GM13976 (cell line): ENCODE measurements around the gene BPIFB6.

Experiments used
- DNase-seq: peaks from one replicate; pipeline ENCODE4 v3.0.0; 2012; ENCODE audit warnings: low spot score
- CTCF ChIP-seq: IDR thresholded peaks from 2 replicates; pipeline ENCODE4 v1.5.1; 2012; ENCODE audit warnings: borderline replicate concordance, mild to moderate bottlenecking; ENCODE audit not compliant: insufficient read depth; ENCODE audit errors: extremely low read depth, missing control alignments, control extremely low read depth
- in situ Hi-C: fragments of 300-500 bp; cut with MboI; formaldehyde crosslinking; loops from one replicate; pipeline ENCODE4 v1.12.0; 2022; ENCODE audit warnings: low sequenced_read_pairs, mixed read lengths, inconsistent platforms; ENCODE audit not compliant: unreplicated experiment

BPIFB6 gene

GRCh38 chr20:33026072-33026778 is 5.2 kb upstream of the BPIFB6 start:
- no peak for TF ChIP-seq CTCF

GRCh38 chr20:33026779-33027759 is 4.4 kb upstream of the BPIFB6 start:
- TF ChIP-seq CTCF = no peak
- in situ Hi-C loops = no loop called here
- no peak for DNase-seq

More at GRCh38 chr20:33026072-33026778, 5.2 kb upstream of the BPIFB6 start:
- no peak for DNase-seq
- in situ Hi-C loops = no loop called here

GRCh38 chr20:33027769-33028751 is 3.4 kb upstream of the BPIFB6 start:
- DNase-seq = no peak
- in situ Hi-C loops = no loop called here
- no peak for TF ChIP-seq CTCF

GRCh38 chr20:33028875-33029274 is 2.6 kb upstream of the BPIFB6 start:
- DNase-seq = no peak
- TF ChIP-seq CTCF = no peak
- in situ Hi-C loops = no loop called here

GRCh38 chr20:33030076-33030475 is 1.4 kb upstream of the BPIFB6 start:
- in situ Hi-C loops = no loop called here
- DNase-seq = no peak
- TF ChIP-seq CTCF = no peak

- in situ Hi-C loops = no loop called here
- no peak for DNase-seq
- TF ChIP-seq CTCF = no peak
Observed at GRCh38 chr20:33030569-33030968, 879 bp upstream of the BPIFB6 start.
